Measurements from ENCODE around the gene JUP. TPM values are rescaled to one million over a fixed set of nuclear protein-coding genes. Genes with fewer than 3 reads are reported as not detected.
A peak's percentile ranks its signal among the peaks of the same experiment; 100 is the strongest.

JUP gene
- polyA plus RNA-seq, 1 donor from 2014 or later = 46.1 TPM

- Histone ChIP-seq H3K79me2 (replicated peaks; ENCODE audit: insufficient read depth, low read length) (peaks cover 61% of the 10 kb centered on the region), H3K27me3 (ENCODE audit: insufficient read depth, low read depth, low read length) (no peaks in the 10 kb centered on the region), H3K9me3 (ENCODE audit: low read length) (no peaks in the 10 kb centered on the region), H3K4me2 (ENCODE audit: low read length) (no peak overlapping the region), H3K9me2 (ENCODE audit: insufficient read depth, low read length) (no peaks in the 10 kb centered on the region), H3K4me3 (ENCODE audit: low read length) (peak overlapping the region; percentile 25), H3K36me3 (ENCODE audit: insufficient read depth, low read length) (no peaks in the 10 kb centered on the region), H2AFZ (ENCODE audit: low read depth, low read length) (no peak overlapping the region), H3F3A (ENCODE audit: insufficient read depth, low read length, poor library complexity, severe bottlenecking) (no peaks in the 10 kb centered on the region), H3K27ac (ENCODE audit: low read length) (no peak overlapping the region), H4K20me1 (ENCODE audit: insufficient read depth) (peaks cover 17% of the 10 kb centered on the region), H3K9ac (ENCODE audit: low read length) (no peak overlapping the region)
- TF ChIP-seq RAD21 (conservative IDR thresholded peaks at IDR 0.05) (no peak), SMC3 (conservative IDR thresholded peaks at IDR 0.05; ENCODE audit: poor library complexity) (no peak)
These were observed 4.4 kb downstream of the JUP start for GRCh38 chr17:41782142-41782541.

- H3K9ac ChIP-seq (ENCODE audit: low read length) = no peak overlapping the region
- no peaks in the 10 kb centered on the region for H3K27me3 ChIP-seq (ENCODE audit: insufficient read depth, low read depth, low read length)
- no peaks in the 10 kb centered on the region for H3F3A ChIP-seq (ENCODE audit: insufficient read depth, low read length, poor library complexity, severe bottlenecking)
- no peak overlapping the region for H3K27ac ChIP-seq (ENCODE audit: low read length)
- H3K9me2 ChIP-seq (ENCODE audit: insufficient read depth, low read length) = no peaks in the 10 kb centered on the region
- H3K36me3 ChIP-seq (ENCODE audit: insufficient read depth, low read length) = no peaks in the 10 kb centered on the region
- no peak overlapping the region for H2AFZ ChIP-seq (ENCODE audit: low read depth, low read length)
- no peak overlapping the region for H3K4me2 ChIP-seq (ENCODE audit: low read length)
- TF ChIP-seq CTCF (IDR thresholded peaks at IDR 0.05; ENCODE audit: poor library complexity, severe bottlenecking) = no peak
- TF ChIP-seq REST (IDR thresholded peaks at IDR 0.05; ENCODE audit: borderline replicate concordance) = no peak
- TF ChIP-seq EZH2 (IDR thresholded peaks at IDR 0.05; ENCODE audit: borderline replicate concordance, insufficient read depth, low read length, poor library complexity, severe bottlenecking) = no peak
- no peak for TF ChIP-seq POLR2AphosphoS5 (IDR thresholded peaks at IDR 0.05)
- no peak for TF ChIP-seq EP300 (conservative IDR thresholded peaks at IDR 0.05; ENCODE audit: poor library complexity, severe bottlenecking)
- TF ChIP-seq RAD21 (conservative IDR thresholded peaks at IDR 0.05) = no peak
- TF ChIP-seq MXI1 (conservative IDR thresholded peaks at IDR 0.05; ENCODE audit: poor library complexity, severe bottlenecking) = no peak
- no peak for TF ChIP-seq SMC3 (conservative IDR thresholded peaks at IDR 0.05; ENCODE audit: poor library complexity)
- TF ChIP-seq TAF1 (IDR thresholded peaks at IDR 0.05; ENCODE audit: low read depth) = no peak
- H3K4me3 ChIP-seq (ENCODE audit: low read length) = peak overlapping the region; percentile 25
- no peaks in the 10 kb centered on the region for H3K9me3 ChIP-seq (ENCODE audit: low read length)
- H4K20me1 ChIP-seq (ENCODE audit: insufficient read depth) = peaks cover 19% of the 10 kb centered on the region
- peaks cover 61% of the 10 kb centered on the region for H3K79me2 ChIP-seq (replicated peaks; ENCODE audit: insufficient read depth, low read length)
These were observed 5.0 kb downstream of the JUP start for GRCh38 chr17:41781404-41782110.

Measured in neural cell (in vitro differentiated cells).